Spleen (tissue), 11 donors: ENCODE results near the gene PHC2. TPM values are rescaled to one million over a fixed set of nuclear protein-coding genes. Genes with fewer than 3 reads are reported as not detected.

Experiments
- DNase-seq: peaks from one replicate; pipeline ENCODE4 v3.0.0-alpha.2; 2020
- H3K27ac ChIP-seq, 8 donors: fragments of 200-600 bp; sonication (generic) in 7 of 8; 1 replicate in 4 of 8; 2 replicates in 4 of 8; pipeline versions ENCODE4 v1.5.0 to v1.8.0; 2016 to 2021; ENCODE audit warnings: inconsistent platforms in 4 of 8, mild to moderate bottlenecking in 4 of 8, moderate library complexity in 1 of 8
- H3K27me3 ChIP-seq, 7 donors: fragments of 200-600 bp; sonication (generic) in 6 of 7; replicated peaks in 1 of 7; 1 replicate in 4 of 7; 2 replicates in 3 of 7; pipeline versions ENCODE4 v1.5.0 to v1.8.0; 2016 to 2021; ENCODE audit warnings: inconsistent platforms in 3 of 7, mild to moderate bottlenecking in 1 of 7
- H3K36me3 ChIP-seq, 6 donors: fragments of 200-600 bp; sonication (generic) in 5 of 6; 1 replicate in 4 of 6; 2 replicates in 2 of 6; pipeline versions ENCODE4 v1.5.0 to v1.8.0; 2016 to 2021; ENCODE audit warnings: inconsistent platforms in 2 of 6
- H3K4me1 ChIP-seq, 6 donors: fragments of 200-600 bp; sonication (generic) in 5 of 6; 1 replicate in 3 of 6; 2 replicates in 3 of 6; pipeline versions ENCODE4 v1.5.0 to v1.8.0; 2016 to 2021; ENCODE audit warnings: inconsistent platforms in 3 of 6
- H3K4me3 ChIP-seq, 8 donors: fragments of 200-600 bp; sonication (generic) in 7 of 8; 1 replicate in 4 of 8; 2 replicates in 4 of 8; pipeline versions ENCODE4 v1.5.0 to v1.8.0; 2016 to 2021; ENCODE audit warnings: inconsistent platforms in 4 of 8, mild to moderate bottlenecking in 4 of 8, moderate library complexity in 2 of 8
- H3K9me3 ChIP-seq, 8 donors: fragments of 200-600 bp; sonication (generic) in 7 of 8; 1 replicate in 4 of 8; 2 replicates in 4 of 8; pipeline versions ENCODE4 v1.5.0 to v1.8.0; 2016 to 2021; ENCODE audit warnings: inconsistent platforms in 4 of 8
- CTCF ChIP-seq, 11 experiments: fragments of 200-600 bp in 7 of 11; fragments of 450-650 bp in 4 of 11; sonication (generic) in 4 of 11; IDR thresholded peaks in 8 of 11; conservative IDR thresholded peaks in 3 of 11; 1 replicate in 7 of 11; 2 replicates in 4 of 11; pipeline versions ENCODE4 v1.4.0 to v1.8.0; 2016 to 2021; ENCODE audit warnings: antibody characterized with exemption in 11 of 11, inconsistent platforms in 4 of 11, mild to moderate bottlenecking in 1 of 11
- POLR2A ChIP-seq, 3 donors: fragments of 450-650 bp; IDR thresholded peaks; one replicate each; pipeline ENCODE4 v1.5.1; 2017; ENCODE audit warnings: antibody characterized with exemption in 3 of 3, mild to moderate bottlenecking in 1 of 3
- POLR2AphosphoS5 ChIP-seq, 3 donors: sonication (generic); formaldehyde crosslinking; IDR thresholded peaks; one replicate each; pipeline ENCODE4 v1.5.1; 2017; ENCODE audit warnings: antibody characterized with exemption in 3 of 3
- WGBS, 5 donors: extraction: QIAGEN DNeasy Blood & Tissue Kit in 3 of 5; methylation state at CpG; one replicate each; pipeline versions ENCODE4 v1.1.5 to v1.1.7; 2013 to 2018; 5-methylcytosine and 5-hydroxymethylcytosine counted together
- intact Hi-C: fragments of 100-400 bp; cut with DNase I; formaldehyde crosslinking; loops from one replicate; pipeline ENCODE4 v1.15.0; 2023; ENCODE audit warnings: low total_unique reads
- polyA plus RNA-seq, 3 donors: library from polyadenylated mRNA; stranded (reverse); fragments of 200-250 nt; gene quantifications; one replicate each; pipeline ENCODE4 v1.2.1, GENCODE V29; 2013
- total RNA-seq, 7 donors: library from RNA; depleted of rRNA in 3 of 7; stranded (reverse); fragments of >200 nt in 3 of 7; fragmentation: NEBNext Ultra II Directional in 4 of 7; extraction: Animal tissue kit (Norgen Biotek cat#: 25700) in 4 of 7; gene quantifications; one replicate each; pipeline versions ENCODE4 v1.1.0 to v1.2.1, GENCODE V29; 2016 to 2021
- donor health status: healthy with polysubstance abuse.
- donor health status: DM: no; HTN: no; CAD: no; lungs with moderate emphysema.
- donor health status: DM: no; HTN: no; CAD: no.
- donor health status: Bipolar disorder and iron deficiency.
- donor health status: healthy.
- donor health status: DM: no; HTN: no; CAD: no.
- donor health status: DM: yes; HTN: yes; CAD: no.

The PHC2 gene
- total and polyA plus RNA-seq, 10 donors: 51.1 to 272 (median 136) TPM

GRCh38 chr1:33465316-33465715, 34.4 kb upstream of the PHC2 start:
- DNase-seq: no peak
- H3K27ac ChIP-seq: no peak overlapping the region
- H3K36me3 ChIP-seq: no peaks in the 10 kb centered on the region
- intact Hi-C loops: no loop called here
- H3K9me3 ChIP-seq: no peaks in the 10 kb centered on the region
- TF ChIP-seq POLR2AphosphoS5 (IDR thresholded peaks at IDR 0.05) (no peak), CTCF (IDR thresholded peaks at IDR 0.05 in 8 of 11, conservative IDR thresholded peaks at IDR 0.05 in 3 of 11) (no peak), POLR2A (IDR thresholded peaks at IDR 0.05) (no peak)
- no peaks in the 10 kb centered on the region for H3K27me3 ChIP-seq
- H3K4me3 ChIP-seq: no peak overlapping the region
- H3K4me1 ChIP-seq: peaks cover 7 to 56% (median 42%) of the 10 kb centered on the region in 6 donors
- 72 to 91% (median 79%) methylated on average over 2 of the region's 2 CpGs for WGBS, 5 donors

GRCh38 chr1:33464552-33464951, 33.7 kb upstream of the PHC2 start:
- H3K36me3 ChIP-seq: no peaks in the 10 kb centered on the region
- no peak for DNase-seq
- peaks cover 11 to 58% (median 43%) of the 10 kb centered on the region in 6 donors for H3K4me1 ChIP-seq
- no peak overlapping the region for H3K4me3 ChIP-seq
- WGBS, 5 donors: 84 to 96% (median 91%) methylated on average over 3 of the region's 3 CpGs
- H3K27me3 ChIP-seq: no peaks in the 10 kb centered on the region
- intact Hi-C loops: no loop called here
- TF ChIP-seq POLR2AphosphoS5 (IDR thresholded peaks at IDR 0.05): no peak
- no peak for TF ChIP-seq POLR2A (IDR thresholded peaks at IDR 0.05)
- no peak for TF ChIP-seq CTCF (IDR thresholded peaks at IDR 0.05 in 8 of 11, conservative IDR thresholded peaks at IDR 0.05 in 3 of 11)
- H3K9me3 ChIP-seq: no peaks in the 10 kb centered on the region
- no peak overlapping the region for H3K27ac ChIP-seq

GRCh38 chr1:33462405-33463164, 31.7 kb upstream of the PHC2 start:
- no peaks in the 10 kb centered on the region for H3K9me3 ChIP-seq
- intact Hi-C loops: no loop called here
- 80 to 90% (median 85%) methylated on average over 8 of the region's 8 CpGs for WGBS, 5 donors
- no peak for TF ChIP-seq POLR2AphosphoS5 (IDR thresholded peaks at IDR 0.05)
- TF ChIP-seq CTCF (IDR thresholded peaks at IDR 0.05 in 8 of 11, conservative IDR thresholded peaks at IDR 0.05 in 3 of 11): no peak
- no peaks in the 10 kb centered on the region for H3K36me3 ChIP-seq
- peaks cover 11 to 58% (median 43%) of the 10 kb centered on the region in 6 donors for H3K4me1 ChIP-seq
- DNase-seq: no peak
- H3K27ac ChIP-seq: peak overlapping the region in 1 of 8 donors; percentile 1
- H3K27me3 ChIP-seq: no peaks in the 10 kb centered on the region
- no peak overlapping the region for H3K4me3 ChIP-seq

- Histone ChIP-seq H3K36me3 (no peaks in the 10 kb centered on the region), H3K27ac (peak overlapping the region in 6 of 8 donors; percentile 34 to 71 (median 59)), H3K4me3 (no peak overlapping the region), H3K27me3 (no peaks in the 10 kb centered on the region), H3K9me3 (no peaks in the 10 kb centered on the region), H3K4me1 (peaks cover 11 to 62% (median 43%) of the 10 kb centered on the region in 6 donors)
- TF ChIP-seq CTCF (IDR thresholded peaks at IDR 0.05 in 8 of 11, conservative IDR thresholded peaks at IDR 0.05 in 3 of 11): no peak
- TF ChIP-seq POLR2A (IDR thresholded peaks at IDR 0.05): no peak
- peak in 1 of 3 donors; percentile 28 for TF ChIP-seq POLR2AphosphoS5 (IDR thresholded peaks at IDR 0.05)
- DNase-seq: no peak
- 26 to 46% (median 40%) methylated on average over 4 of the region's 4 CpGs for WGBS, 5 donors
- intact Hi-C loops: no loop called here
These were observed 30.2 kb upstream of the PHC2 start for GRCh38 chr1:33460947-33461629.
